ENCODE measurements around the gene SLC26A1. TPM values are rescaled to one million over a fixed set of nuclear protein-coding genes. Genes with fewer than 3 reads are reported as not detected.

Gene SLC26A1
- total RNA-seq, 2 experiments from 2014 or later: not detected

GRCh38 chr4:1004557-1005485 is 11.6 kb upstream of the SLC26A1 start:
- no peak overlapping the region for H3K27ac ChIP-seq (ENCODE audit: low read depth in 1 of 2, low read length in 2 of 2)
- Mint-ChIP-seq H3K27me3 (peaks cover 56% of the 10 kb centered on the region), H3K4me1 (ENCODE audit: low read depth) (peaks cover 6% of the 10 kb centered on the region), H3K27ac (no peak overlapping the region), H3K36me3 (ENCODE audit: low read depth) (no peaks in the 10 kb centered on the region), H3K4me3 (no peak overlapping the region), H3K9me3 (no peaks in the 10 kb centered on the region)
- CTCF ChIA-PET: no interaction called here
- H3K4me3 ChIP-seq (ENCODE audit: low read length): no peak overlapping the region
- intact Hi-C loops (cut with DNase I, micrococcal nuclease): no loop called here
- peaks cover 26% of the 10 kb centered on the region for H3K4me1 ChIP-seq (ENCODE audit: insufficient read depth, low read length)
- POLR2A ChIA-PET: no interaction called here
- H3K9me3 ChIP-seq (ENCODE audit: control insufficient read depth in 1 of 2, insufficient read depth in 1 of 2, low read length in 2 of 2): peaks cover 0 to 19% of the 10 kb centered on the region in 2 experiments
- no peak for DNase-seq
- H3K36me3 ChIP-seq (ENCODE audit: insufficient read depth, low read length): no peaks in the 10 kb centered on the region
- no peak for ATAC-seq (ENCODE audit: poor library complexity)
- H3K27me3 ChIP-seq (ENCODE audit: control insufficient read depth in 1 of 2, insufficient read depth in 2 of 2, low read length in 2 of 2): peaks cover 52 to 73% of the 10 kb centered on the region in 2 experiments
- TF ChIP-seq CTCF (IDR thresholded peaks at IDR 0.05): no peak

- Mint-ChIP-seq H3K4me3 (no peak overlapping the region), H3K36me3 (ENCODE audit: low read depth) (no peaks in the 10 kb centered on the region)
- TF ChIP-seq CTCF (IDR thresholded peaks at IDR 0.05): no peak
These were observed 10.8 kb upstream of the SLC26A1 start for GRCh38 chr4:1004071-1004418.

GRCh38 chr4:1003271-1004070 is 10.3 kb upstream of the SLC26A1 start:
- ChIA-PET CTCF (no interaction called here), POLR2A (no interaction called here)
- peaks cover 8% of the 10 kb centered on the region for H3K4me1 Mint-ChIP-seq (ENCODE audit: low read depth)
- Histone ChIP-seq H3K4me1 (ENCODE audit: insufficient read depth, low read length) (peaks cover 22% of the 10 kb centered on the region), H3K36me3 (ENCODE audit: insufficient read depth, low read length) (no peaks in the 10 kb centered on the region), H3K4me3 (ENCODE audit: low read length) (no peak overlapping the region), H3K27me3 (ENCODE audit: control insufficient read depth in 1 of 2, insufficient read depth in 2 of 2, low read length in 2 of 2) (peaks cover 54 to 75% of the 10 kb centered on the region in 2 experiments), H3K9me3 (ENCODE audit: control insufficient read depth in 1 of 2, insufficient read depth in 1 of 2, low read length in 2 of 2) (peaks cover 0 to 20% of the 10 kb centered on the region in 2 experiments), H3K27ac (ENCODE audit: low read depth in 1 of 2, low read length in 2 of 2) (no peak overlapping the region)
- H3K27ac Mint-ChIP-seq: no peak overlapping the region
- no peaks in the 10 kb centered on the region for H3K9me3 Mint-ChIP-seq
- H3K36me3 Mint-ChIP-seq (ENCODE audit: low read depth): no peaks in the 10 kb centered on the region
- TF ChIP-seq CTCF (IDR thresholded peaks at IDR 0.05): no peak
- peaks cover 57% of the 10 kb centered on the region for H3K27me3 Mint-ChIP-seq
- DNase-seq (no peak), ATAC-seq (ENCODE audit: poor library complexity) (no peak)
- intact Hi-C loops (cut with DNase I, micrococcal nuclease): no loop called here
- no peak overlapping the region for H3K4me3 Mint-ChIP-seq

More at GRCh38 chr4:1004071-1004418, 10.8 kb upstream of the SLC26A1 start:
- Histone ChIP-seq H3K27ac (ENCODE audit: low read depth in 1 of 2, low read length in 2 of 2) (no peak overlapping the region), H3K9me3 (ENCODE audit: control insufficient read depth in 1 of 2, insufficient read depth in 1 of 2, low read length in 2 of 2) (peaks cover 0 to 19% of the 10 kb centered on the region in 2 experiments), H3K4me1 (ENCODE audit: insufficient read depth, low read length) (peaks cover 26% of the 10 kb centered on the region), H3K27me3 (ENCODE audit: control insufficient read depth in 1 of 2, insufficient read depth in 2 of 2, low read length in 2 of 2) (peaks cover 57 to 77% of the 10 kb centered on the region in 2 experiments), H3K36me3 (ENCODE audit: insufficient read depth, low read length) (no peaks in the 10 kb centered on the region), H3K4me3 (ENCODE audit: low read length) (no peak overlapping the region)
- no peaks in the 10 kb centered on the region for H3K9me3 Mint-ChIP-seq
- ChIA-PET CTCF (no interaction called here), POLR2A (no interaction called here)
- DNase-seq: no peak
- ATAC-seq (ENCODE audit: poor library complexity): no peak
- intact Hi-C loops (cut with DNase I, micrococcal nuclease): no loop called here
- peaks cover 58% of the 10 kb centered on the region for H3K27me3 Mint-ChIP-seq
- no peak overlapping the region for H3K27ac Mint-ChIP-seq
- peaks cover 9% of the 10 kb centered on the region for H3K4me1 Mint-ChIP-seq (ENCODE audit: low read depth)

All from CD4-positive, alpha-beta T cell (primary cell).